GM12878 (cell line): ENCODE results near the gene NELL1. TPM values are rescaled to one million over a fixed set of nuclear protein-coding genes. Genes with fewer than 3 reads are reported as not detected.

ENCODE experiments used
- ATAC-seq: fragments of 200-7000 bp; cut with Tn5 transposase; 3 replicates; pipeline ENCODE4 v1.9.1; 2020; ENCODE audit warnings: mild to moderate bottlenecking, moderate library complexity
- BruUV-seq: library from RNA; stranded (reverse); fragments of 400-500 nt; replicated peaks from 2 replicates; lab custom pipeline; 2021; lab: Mats Ljungman, UMichigan
- CTCF ChIA-PET: fragments of 300-600 bp; sonication (Branson Sonifier 250); formaldehyde crosslinking; extraction: SDS; loops from one replicate; lab custom pipeline; 2021; ENCODE audit warnings: inconsistent platforms; lab: Yijun Ruan, JAX
- POLR2A ChIA-PET: fragments of 350-600 bp; formaldehyde crosslinking; extraction: SDS; loops from one replicate; lab custom pipeline; 2021; ENCODE audit warnings: inconsistent platforms; lab: Charles Lee
- RAD21 ChIA-PET: fragments of 300-600 bp; sonication (Branson Sonifier 250); formaldehyde crosslinking; loops from one replicate; lab custom pipeline; 2023; ENCODE audit warnings: antibody characterized with exemption; ENCODE audit not compliant: unreplicated experiment; lab: Charles Lee
- SMC1A ChIA-PET: fragments of 300-600 bp; sonication (Branson Sonifier 250); formaldehyde crosslinking; loops from one replicate; lab custom pipeline; 2023; ENCODE audit not compliant: unreplicated experiment, uncharacterized antibody; lab: Charles Lee
- DNase-seq: peaks from one replicate; pipeline ENCODE4 v3.0.0-alpha.2; 2011; ENCODE audit warnings: low read depth, low spot score
- FAIRE-seq: peaks from 3 replicates; lab custom pipeline; 2011; peaks lifted over from hg19 to GRCh38; lab: Jason Lieb, UNC
- H2AFZ ChIP-seq: 2 replicates; pipeline ENCODE4 v1.6.0; 2011; ENCODE audit warnings: low read depth, low read length, control low read depth; ENCODE audit not compliant: control insufficient read depth
- H3K27ac ChIP-seq: 2 replicates; pipeline ENCODE4 v1.5.1; 2011; ENCODE audit warnings: control low read depth; ENCODE audit not compliant: control insufficient read depth, insufficient read depth
- H3K27me3 ChIP-seq, 2 experiments: replicated peaks in 1 of 2; 2 replicates each; pipeline versions ENCODE4 v1.6.0 to v1.6.1; 2011; ENCODE audit warnings: low read length in 1 of 2; ENCODE audit not compliant: control insufficient read depth in 2 of 2, insufficient read depth in 2 of 2
- H3K36me3 ChIP-seq, 2 experiments: 2 replicates each; pipeline ENCODE4 v1.5.1; 2011; ENCODE audit warnings: low read length in 1 of 2; ENCODE audit not compliant: control insufficient read depth in 2 of 2, insufficient read depth in 2 of 2
- H3K4me1 ChIP-seq: 2 replicates; pipeline ENCODE4 v1.6.1; 2011; ENCODE audit warnings: mild to moderate bottlenecking, low read length, moderate library complexity, mixed read lengths; ENCODE audit not compliant: control insufficient read depth, insufficient read depth
- H3K4me2 ChIP-seq: 2 replicates; pipeline ENCODE4 v1.6.0; 2011; ENCODE audit warnings: control low read depth; ENCODE audit not compliant: control insufficient read depth, insufficient read depth
- H3K4me3 ChIP-seq: fragments of 200-600 bp; sonication (generic); 2 replicates; pipeline ENCODE4 v1.5.1; 2016
- H3K79me2 ChIP-seq: 2 replicates; pipeline ENCODE4 v1.6.0; 2011; ENCODE audit warnings: low read length; ENCODE audit not compliant: control insufficient read depth, insufficient read depth
- H3K9ac ChIP-seq: 2 replicates; pipeline ENCODE4 v1.8.0; 2011; ENCODE audit warnings: low read length, control low read depth, mixed read lengths; ENCODE audit not compliant: control insufficient read depth, insufficient read depth
- H3K9me3 ChIP-seq: replicated peaks from 3 replicates; pipeline ENCODE4 v1.5.1; 2011; ENCODE audit warnings: mild to moderate bottlenecking, low read length; ENCODE audit not compliant: control insufficient read depth, insufficient read depth
- H4K20me1 ChIP-seq: 2 replicates; pipeline ENCODE4 v1.6.0; 2011; ENCODE audit not compliant: control insufficient read depth, insufficient read depth
- ELK1 ChIP-seq: IDR thresholded peaks from 2 replicates; pipeline ENCODE4 v1.6.1; 2012; ENCODE audit warnings: low read depth, low read length, improper control_type of control experiment
- EP300 ChIP-seq, 2 experiments: fragments of 150-350 bp in 1 of 2; IDR thresholded peaks; 2 replicates each; pipeline ENCODE4 v1.6.1; 2011 to 2012; ENCODE audit warnings: low read depth in 2 of 2, low read length in 2 of 2, borderline replicate concordance in 1 of 2, improper control_type of control experiment in 1 of 2, inconsistent platforms in 1 of 2; ENCODE audit not compliant: control insufficient read depth in 1 of 2
- GATAD2B ChIP-seq: fragments of 450-650 bp; conservative IDR thresholded peaks from 2 replicates; pipeline ENCODE4 v1.6.1; 2017; ENCODE audit warnings: low read depth, mild to moderate bottlenecking, moderate library complexity
- HDGF ChIP-seq: fragments of 450-650 bp; IDR thresholded peaks from 2 replicates; pipeline ENCODE4 v1.6.1; 2016; ENCODE audit warnings: antibody characterized with exemption
- HSF1 ChIP-seq: fragments of 150-350 bp; IDR thresholded peaks from 2 replicates; pipeline ENCODE4 v1.6.1; 2014; ENCODE audit warnings: mild to moderate bottlenecking, low read depth, low read length
- JUNB ChIP-seq: IDR thresholded peaks from 2 replicates; pipeline ENCODE4 v1.6.1; 2016; ENCODE audit warnings: antibody characterized with exemption, mild to moderate bottlenecking
- MEF2A ChIP-seq: IDR thresholded peaks from 2 replicates; pipeline ENCODE4 v1.6.1; 2011; ENCODE audit warnings: low read depth, mild to moderate bottlenecking, low read length, moderate library complexity; ENCODE audit not compliant: insufficient read depth
- NR2F1 ChIP-seq: fragments of 450-650 bp; conservative IDR thresholded peaks from 2 replicates; pipeline ENCODE4 v1.6.1; 2017; ENCODE audit warnings: mild to moderate bottlenecking
- NRF1 ChIP-seq: conservative IDR thresholded peaks from 2 replicates; pipeline ENCODE4 v1.6.1; 2011; ENCODE audit warnings: mild to moderate bottlenecking, low read depth, low read length, improper control_type of control experiment
- POLR2AphosphoS2 ChIP-seq: IDR thresholded peaks from 2 replicates; pipeline ENCODE4 v1.6.1; 2011; ENCODE audit warnings: low read depth, mild to moderate bottlenecking, low read length, improper control_type of control experiment, moderate library complexity
- SIN3A ChIP-seq: IDR thresholded peaks from 2 replicates; pipeline ENCODE4 v1.6.1; 2012; ENCODE audit warnings: low read depth, low read length, improper control_type of control experiment
- SUPT20H ChIP-seq: IDR thresholded peaks from 2 replicates; pipeline ENCODE4 v1.6.1; 2011; ENCODE audit warnings: low read depth, mild to moderate bottlenecking, low read length, moderate library complexity, borderline replicate concordance; ENCODE audit not compliant: control insufficient read depth
- TAF1 ChIP-seq: IDR thresholded peaks from 2 replicates; pipeline ENCODE4 v1.6.1; 2011; ENCODE audit warnings: mild to moderate bottlenecking, low read depth, low read length, borderline replicate concordance
- WGBS: methylation state at CpG from one replicate; pipeline ENCODE4 v1.1.6; 2016; ENCODE audit warnings: low lambda C conversion rate; ENCODE audit not compliant: insufficient replicate concordance, insufficient coverage; ENCODE audit errors: missing lambda C conversion rate; 5-methylcytosine and 5-hydroxymethylcytosine counted together
- in situ Hi-C: fragments of 300-500 bp; cut with MboI; formaldehyde crosslinking; loops from 9 replicates; pipeline ENCODE4 v1.14.3; 2018; ENCODE audit warnings: mixed read lengths
- intact Hi-C: fragments of 100-400 bp; cut with micrococcal nuclease; formaldehyde crosslinking; loops from one replicate; pipeline ENCODE4 v1.14.2; 2022; ENCODE audit not compliant: unreplicated experiment
- polyA plus RNA-seq, 11 experiments: library from polyadenylated mRNA; depleted of rRNA in 4 of 11; unstranded in 6 of 11; stranded (reverse) in 5 of 11; fragments of >200 nt; fragmentation: Nextera tagmentation in 4 of 11; fragmentation: Illumina TruSeq in 1 of 11; extraction: Ambion mirVana in 4 of 11; extraction: Trizol in 1 of 11; gene quantifications; 1 replicate in 1 of 11; 2 replicates in 10 of 11; pipeline versions ENCODE4 v1.2.1 to v1.2.3, GENCODE V29; 2011 to 2016; ENCODE audit warnings: inconsistent platforms in 2 of 11, missing spikeins in 2 of 11, low read depth in 1 of 11
- total RNA-seq, 4 experiments: library from RNA; depleted of rRNA in 3 of 4; stranded (reverse); fragments of >200 nt in 3 of 4; fragmentation: Illumina TruSeq in 1 of 4; extraction: Trizol in 1 of 4; gene quantifications; 2 replicates each; pipeline versions ENCODE4 v1.2.1 to v1.2.3, GENCODE V29; 2013 to 2021
- TF ChIP-seq, protein P1 (sequence below), 3 experiments: IDR thresholded peaks in 2 of 3; conservative IDR thresholded peaks in 1 of 3; 2 replicates each; pipeline ENCODE4 v1.5.1; 2011; ENCODE audit warnings: low read depth in 3 of 3, low read length in 3 of 3, mild to moderate bottlenecking in 3 of 3, control low read depth in 2 of 3, moderate library complexity in 2 of 3, inconsistent platforms in 1 of 3, mixed read lengths in 1 of 3; ENCODE audit not compliant: control insufficient read depth in 2 of 3, insufficient read depth in 1 of 3; ENCODE audit errors: extremely low read depth in 1 of 3

Gene NELL1
- total and polyA plus RNA-seq, 10 of the 15 experiments (the other 5 are each of a cell fraction or from before 2014, with no cell fraction given): 0.02 to 0.12 TPM; not detected in 8

GRCh38 chr11:20770414-20770946 lies 101.1 kb downstream of the NELL1 start:
- no peak overlapping the region for H3K9ac ChIP-seq
- CTCF ChIA-PET: no interaction called here
- BruUV-seq: no TSS peak

DNA sequence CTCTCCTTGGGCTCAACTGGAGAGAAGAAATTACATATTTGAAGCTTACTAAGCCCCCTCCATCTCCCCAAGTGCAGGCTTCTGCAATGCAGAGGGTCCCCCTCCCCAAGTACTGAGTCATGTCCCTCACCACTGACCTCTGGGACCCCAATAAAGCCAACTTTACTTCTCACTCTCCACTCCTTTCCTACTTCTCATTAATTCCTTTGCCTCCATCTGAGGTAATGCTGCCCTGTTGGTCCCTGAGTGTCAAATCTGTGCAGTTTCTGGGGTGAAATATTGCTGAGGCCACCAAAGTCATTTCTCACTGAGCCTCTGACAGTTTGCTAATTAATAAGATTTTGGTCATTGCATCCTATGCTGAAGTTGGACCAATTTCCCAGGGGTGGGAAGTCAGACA lies 101.6 kb downstream of the NELL1 start:
- no peaks in the 10 kb centered on the region for H3K36me3 ChIP-seq
- no peak for ATAC-seq
- H4K20me1 ChIP-seq: no peaks in the 10 kb centered on the region
- H3K27me3 ChIP-seq: no peaks in the 10 kb centered on the region
- no peak overlapping the region for H3K27ac ChIP-seq
- in situ Hi-C loops: no loop called here
- no TSS peak for BruUV-seq
- no peak for FAIRE-seq
- SMC1A ChIA-PET: no interaction called here
- H3K4me2 ChIP-seq: no peak overlapping the region
- DNase-seq: no peak
- H3K4me3 ChIP-seq: no peak overlapping the region
- RAD21 ChIA-PET: no interaction called here
- CTCF ChIA-PET: no interaction called here
- intact Hi-C loops: no loop called here
- no peak overlapping the region for H3K9ac ChIP-seq
- POLR2A ChIA-PET: no interaction called here
- H3K9me3 ChIP-seq: no peaks in the 10 kb centered on the region
- no peak overlapping the region for H2AFZ ChIP-seq
- no peaks in the 10 kb centered on the region for H3K79me2 ChIP-seq
- H3K4me1 ChIP-seq: no peaks in the 10 kb centered on the region
- TF ChIP-seq TAF1: no peak
- TF ChIP-seq NRF1: no peak
- no peak for TF ChIP-seq JUNB
- TF ChIP-seq MEF2A: no peak
- no peak for TF ChIP-seq GATAD2B
- no peak for TF ChIP-seq ELK1
- TF ChIP-seq EP300 (IDR thresholded peaks at IDR 0.05; ENCODE audit: borderline replicate concordance in 1 of 2, control insufficient read depth in 1 of 2, low read depth in 2 of 2, low read length in 2 of 2): no peak
- no peak for TF ChIP-seq POLR2AphosphoS2
- no peak for TF ChIP-seq HSF1

More at GRCh38 chr11:20770414-20770946, 101.1 kb downstream of the NELL1 start:
- 26% methylated on average over 1 of the region's 1 CpG for WGBS
- TF ChIP-seq, protein P1, sequence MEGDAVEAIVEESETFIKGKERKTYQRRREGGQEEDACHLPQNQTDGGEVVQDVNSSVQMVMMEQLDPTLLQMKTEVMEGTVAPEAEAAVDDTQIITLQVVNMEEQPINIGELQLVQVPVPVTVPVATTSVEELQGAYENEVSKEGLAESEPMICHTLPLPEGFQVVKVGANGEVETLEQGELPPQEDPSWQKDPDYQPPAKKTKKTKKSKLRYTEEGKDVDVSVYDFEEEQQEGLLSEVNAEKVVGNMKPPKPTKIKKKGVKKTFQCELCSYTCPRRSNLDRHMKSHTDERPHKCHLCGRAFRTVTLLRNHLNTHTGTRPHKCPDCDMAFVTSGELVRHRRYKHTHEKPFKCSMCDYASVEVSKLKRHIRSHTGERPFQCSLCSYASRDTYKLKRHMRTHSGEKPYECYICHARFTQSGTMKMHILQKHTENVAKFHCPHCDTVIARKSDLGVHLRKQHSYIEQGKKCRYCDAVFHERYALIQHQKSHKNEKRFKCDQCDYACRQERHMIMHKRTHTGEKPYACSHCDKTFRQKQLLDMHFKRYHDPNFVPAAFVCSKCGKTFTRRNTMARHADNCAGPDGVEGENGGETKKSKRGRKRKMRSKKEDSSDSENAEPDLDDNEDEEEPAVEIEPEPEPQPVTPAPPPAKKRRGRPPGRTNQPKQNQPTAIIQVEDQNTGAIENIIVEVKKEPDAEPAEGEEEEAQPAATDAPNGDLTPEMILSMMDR (IDR thresholded peaks at IDR 0.05 in 2 of 3, conservative IDR thresholded peaks at IDR 0.05 in 1 of 3; ENCODE audit: control insufficient read depth in 2 of 3, extremely low read depth in 1 of 3, insufficient read depth in 1 of 3, low read depth in 3 of 3, low read length in 3 of 3): no peak
- TF ChIP-seq SIN3A (no peak), NR2F1 (no peak), SUPT20H (no peak), HDGF (no peak)
- POLR2A ChIA-PET: no interaction called here
- H3K36me3 ChIP-seq: no peaks in the 10 kb centered on the region
- H3K27me3 ChIP-seq: no peaks in the 10 kb centered on the region
- intact Hi-C loops: no loop called here
- H3K79me2 ChIP-seq: no peaks in the 10 kb centered on the region
- no peaks in the 10 kb centered on the region for H3K4me1 ChIP-seq
- DNase-seq (no peak), ATAC-seq (no peak), FAIRE-seq (no peak)
- no peak overlapping the region for H3K4me3 ChIP-seq
- no peak overlapping the region for H3K27ac ChIP-seq
- SMC1A ChIA-PET: no interaction called here
- H3K4me2 ChIP-seq: no peak overlapping the region
- no peaks in the 10 kb centered on the region for H4K20me1 ChIP-seq
- in situ Hi-C loops: no loop called here
- H3K9me3 ChIP-seq: no peaks in the 10 kb centered on the region
- H2AFZ ChIP-seq: no peak overlapping the region
- RAD21 ChIA-PET: no interaction called here
